ENCODE data around the gene CAMTA1.

The CAMTA1 gene

DNA sequence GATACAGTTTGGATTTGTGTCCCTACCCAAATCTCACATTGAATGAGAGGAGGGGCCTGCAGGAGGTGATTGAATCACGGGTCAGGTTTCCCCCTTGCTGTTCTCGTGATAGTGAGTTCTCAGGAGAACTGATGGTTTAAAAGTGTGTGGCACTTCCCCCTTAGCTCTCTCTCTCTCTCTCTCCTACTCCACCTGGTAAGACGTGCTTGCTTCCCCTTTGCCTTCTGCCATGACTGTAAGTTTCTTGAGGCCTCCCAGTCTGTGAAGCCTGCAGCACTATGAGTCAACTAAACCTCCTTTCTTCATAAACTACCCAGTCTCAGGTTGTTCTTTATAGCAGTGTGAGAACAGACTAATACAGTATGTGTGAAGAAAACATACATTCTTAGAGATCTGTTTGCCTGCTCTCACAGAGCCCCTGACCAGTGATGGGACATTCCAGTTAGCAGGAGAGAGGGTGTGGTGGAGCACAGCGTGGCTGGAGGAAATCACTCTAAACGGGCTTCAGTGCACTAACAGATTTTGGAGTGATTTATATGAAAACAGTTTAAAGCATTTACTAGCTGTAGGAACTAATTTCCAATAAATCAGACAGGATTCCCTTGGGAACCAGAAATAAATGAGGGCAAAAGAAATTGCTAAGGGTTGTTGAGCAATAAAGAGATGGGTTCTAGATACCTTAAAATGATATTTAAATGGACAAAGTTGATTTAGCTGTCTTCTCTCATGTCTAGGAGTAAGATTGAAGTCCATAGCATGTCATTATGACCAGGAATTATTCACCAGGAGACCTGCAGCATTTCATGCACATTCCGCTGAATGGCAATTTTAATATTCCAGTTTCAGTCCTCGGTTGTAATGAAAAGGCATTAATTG lies 411.0 kb downstream of the CAMTA1 start:
- no peak overlapping the region for H3K4me3 ChIP-seq (ENCODE audit: low read depth, low read length)
- no peak for DNase-seq (ENCODE audit: low read depth)
- TF ChIP-seq, protein P1, sequence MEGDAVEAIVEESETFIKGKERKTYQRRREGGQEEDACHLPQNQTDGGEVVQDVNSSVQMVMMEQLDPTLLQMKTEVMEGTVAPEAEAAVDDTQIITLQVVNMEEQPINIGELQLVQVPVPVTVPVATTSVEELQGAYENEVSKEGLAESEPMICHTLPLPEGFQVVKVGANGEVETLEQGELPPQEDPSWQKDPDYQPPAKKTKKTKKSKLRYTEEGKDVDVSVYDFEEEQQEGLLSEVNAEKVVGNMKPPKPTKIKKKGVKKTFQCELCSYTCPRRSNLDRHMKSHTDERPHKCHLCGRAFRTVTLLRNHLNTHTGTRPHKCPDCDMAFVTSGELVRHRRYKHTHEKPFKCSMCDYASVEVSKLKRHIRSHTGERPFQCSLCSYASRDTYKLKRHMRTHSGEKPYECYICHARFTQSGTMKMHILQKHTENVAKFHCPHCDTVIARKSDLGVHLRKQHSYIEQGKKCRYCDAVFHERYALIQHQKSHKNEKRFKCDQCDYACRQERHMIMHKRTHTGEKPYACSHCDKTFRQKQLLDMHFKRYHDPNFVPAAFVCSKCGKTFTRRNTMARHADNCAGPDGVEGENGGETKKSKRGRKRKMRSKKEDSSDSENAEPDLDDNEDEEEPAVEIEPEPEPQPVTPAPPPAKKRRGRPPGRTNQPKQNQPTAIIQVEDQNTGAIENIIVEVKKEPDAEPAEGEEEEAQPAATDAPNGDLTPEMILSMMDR (IDR thresholded peaks at IDR 0.05; ENCODE audit: low read depth, low read length, missing control alignments), result no peak

DNA sequence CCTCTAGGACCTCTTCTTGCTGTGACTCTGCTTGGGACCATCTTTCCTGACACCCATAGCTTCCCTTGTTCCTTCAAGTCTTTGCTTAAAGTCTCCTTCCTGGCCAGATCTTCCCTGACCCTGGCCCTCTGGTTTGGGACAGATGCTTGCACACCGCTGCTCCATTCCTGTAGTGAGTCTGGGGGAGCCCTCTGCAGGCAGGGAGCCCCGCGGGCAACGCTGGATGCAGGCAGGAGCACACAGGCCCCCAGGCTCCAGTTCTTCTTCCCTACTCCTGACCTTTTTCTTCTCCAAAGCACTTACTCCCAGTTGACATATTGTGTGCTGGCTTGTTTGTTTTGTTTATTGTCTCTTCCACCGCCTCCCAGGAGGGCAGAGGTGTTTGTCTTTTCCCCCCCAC lies 413.4 kb downstream of the CAMTA1 start:
- H3K4me3 ChIP-seq (ENCODE audit: low read depth, low read length), result no peak overlapping the region
- TF ChIP-seq, protein P1 (IDR thresholded peaks at IDR 0.05; ENCODE audit: low read depth, low read length, missing control alignments), result no peak

GRCh38 chr1:7199077-7199779 lies 414.0 kb downstream of the CAMTA1 start:
- H3K4me3 ChIP-seq (ENCODE audit: low read depth, low read length), result no peak overlapping the region
- DNase-seq (ENCODE audit: low read depth), result no peak
- TF ChIP-seq, protein P1 (IDR thresholded peaks at IDR 0.05; ENCODE audit: low read depth, low read length, missing control alignments), result no peak

More for the DNA sequence above, 413.4 kb downstream of the CAMTA1 start:
- DNase-seq (ENCODE audit: low read depth), result no peak

DNA sequence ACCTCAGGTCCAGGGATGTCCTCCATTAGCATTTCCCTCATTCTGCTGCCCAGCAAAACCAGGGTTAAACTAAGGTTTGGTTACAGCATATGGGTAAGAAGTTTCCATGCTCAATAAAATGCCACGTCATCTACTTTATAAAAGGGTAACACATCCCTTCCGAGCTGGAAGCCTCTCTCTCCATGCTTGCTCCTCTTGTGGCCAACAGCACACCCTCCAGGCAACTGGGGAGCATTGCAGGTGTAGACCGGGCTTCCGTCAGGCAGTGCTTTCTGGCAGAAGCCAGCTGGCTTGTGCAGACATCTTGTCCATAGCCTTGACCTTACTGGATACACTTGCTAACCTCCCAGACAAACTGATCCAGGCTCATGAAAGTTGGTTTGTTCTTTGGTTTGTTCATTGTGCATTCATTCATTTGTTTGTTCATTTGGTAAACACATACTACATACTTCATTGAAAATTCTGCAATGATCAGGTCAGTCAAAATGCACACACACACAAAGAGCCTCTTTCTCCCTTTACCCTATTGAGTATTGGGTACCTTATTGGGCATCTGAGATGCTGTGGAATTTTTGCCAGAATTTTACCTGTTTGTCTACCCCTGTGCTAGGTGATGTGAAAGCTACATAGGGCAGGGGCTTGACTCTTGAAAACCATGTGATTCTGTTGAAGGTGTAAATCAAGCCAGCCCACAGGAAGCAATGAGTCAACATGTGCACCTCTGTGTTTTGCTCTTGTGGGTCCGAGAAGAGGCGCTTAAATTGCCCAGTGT lies 422.8 kb downstream of the CAMTA1 start:
- no peak overlapping the region for H3K4me3 ChIP-seq (ENCODE audit: low read depth, low read length)
- TF ChIP-seq, protein P1 (IDR thresholded peaks at IDR 0.05; ENCODE audit: low read depth, low read length, missing control alignments), result peak; percentile 87
- DNase-seq (ENCODE audit: low read depth), result peak; percentile 15

DNA sequence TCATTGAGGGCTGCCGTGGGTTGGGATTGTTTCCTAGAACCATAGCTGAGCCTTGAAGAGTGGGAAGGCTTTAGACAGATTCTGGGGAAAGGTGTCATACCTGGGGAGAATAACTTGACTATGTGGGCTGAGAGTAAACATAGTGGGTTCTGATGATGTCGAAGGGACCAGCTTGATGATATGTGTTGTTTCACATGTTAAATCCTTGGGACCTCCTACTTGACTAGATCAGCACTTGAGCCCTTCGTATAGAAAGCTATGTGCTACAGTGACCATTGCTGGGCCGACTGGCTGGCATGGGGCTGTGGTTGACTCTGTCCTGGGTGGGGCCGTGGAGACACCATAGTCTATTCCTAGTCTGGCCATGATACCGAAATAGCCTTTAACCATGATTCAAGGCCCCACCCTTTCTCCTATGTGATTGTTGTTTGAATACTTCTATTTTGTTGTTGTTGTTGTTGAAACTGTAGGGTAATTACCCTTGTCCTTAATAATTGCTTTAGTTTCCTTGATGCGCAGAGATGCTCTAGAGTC lies 423.5 kb downstream of the CAMTA1 start:
- H3K4me3 ChIP-seq (ENCODE audit: low read depth, low read length), result no peak overlapping the region
- TF ChIP-seq, protein P1 (IDR thresholded peaks at IDR 0.05; ENCODE audit: low read depth, low read length, missing control alignments), result no peak

GRCh38 chr1:7209336-7209735 lies 424.1 kb downstream of the CAMTA1 start:
- DNase-seq (ENCODE audit: low read depth), result no peak
- TF ChIP-seq, protein P1 (IDR thresholded peaks at IDR 0.05; ENCODE audit: low read depth, low read length, missing control alignments), result no peak
- H3K4me3 ChIP-seq (ENCODE audit: low read depth, low read length), result no peak overlapping the region

More for the DNA sequence above, 423.5 kb downstream of the CAMTA1 start:
- no peak for DNase-seq (ENCODE audit: low read depth)

Data from GM12864 (cell line).